IMR-90 (cell line): Measurements from ENCODE around the gene PRKAG3. TPM values are rescaled to one million over a fixed set of nuclear protein-coding genes. Genes with fewer than 3 reads are reported as not detected.

Experiments used
- ATAC-seq: fragments of 200-7000 bp; cut with Tn5 transposase; 2 replicates; pipeline ENCODE4 v1.9.1; 2020; ENCODE audit warnings: low read depth, mild to moderate bottlenecking, moderate library complexity
- BruUV-seq: library from RNA; stranded (reverse); fragments of 400-500 nt; replicated peaks from 2 replicates; lab custom pipeline; 2021; lab: Mats Ljungman, UMichigan
- CTCF ChIA-PET: fragments of 300-600 bp; formaldehyde crosslinking; extraction: SDS; loops from one replicate; lab custom pipeline; 2021; ENCODE audit warnings: antibody characterized with exemption; lab: Yijun Ruan, JAX
- POLR2A ChIA-PET: fragments of 300-600 bp; sonication (Branson Sonifier 250); formaldehyde crosslinking; loops from one replicate; lab custom pipeline; 2022; ENCODE audit warnings: antibody characterized with exemption; ENCODE audit not compliant: unreplicated experiment; lab: Charles Lee
- DNase-seq: peaks from one replicate; pipeline ENCODE4 v3.0.0; 2013
- H2AFZ ChIP-seq: replicated peaks from 2 replicates; pipeline ENCODE3; 2013; ENCODE audit warnings: low read length, mild to moderate bottlenecking; ENCODE audit not compliant: poor library complexity
- H2AK5ac ChIP-seq: 2 replicates; pipeline ENCODE4 v1.6.1; 2013; ENCODE audit warnings: low read depth, low read length, inconsistent platforms
- H2AK9ac ChIP-seq: replicated peaks from 2 replicates; pipeline ENCODE3; 2013; ENCODE audit warnings: mild to moderate bottlenecking, low read depth, low read length, moderate library complexity; ENCODE audit not compliant: poor library complexity
- H2BK120ac ChIP-seq: 2 replicates; pipeline ENCODE4 v1.6.1; 2013; ENCODE audit warnings: low read depth, low read length, inconsistent platforms
- H2BK15ac ChIP-seq: 3 replicates; pipeline ENCODE4 v1.6.1; 2013; ENCODE audit warnings: low read depth, low read length, inconsistent platforms
- H2BK20ac ChIP-seq: 2 replicates; pipeline ENCODE4 v1.6.1; 2013; ENCODE audit warnings: low read depth, mild to moderate bottlenecking, inconsistent platforms, low read length, moderate library complexity
- H2BK5ac ChIP-seq: 2 replicates; pipeline ENCODE4 v1.6.1; 2013; ENCODE audit warnings: mild to moderate bottlenecking, low read depth, low read length, inconsistent platforms; ENCODE audit not compliant: poor library complexity, severe bottlenecking
- H3K14ac ChIP-seq: replicated peaks from 2 replicates; pipeline ENCODE4 v1.6.1; 2013; ENCODE audit warnings: low read depth, low read length, inconsistent platforms
- H3K18ac ChIP-seq: 2 replicates; pipeline ENCODE4 v1.6.1; 2013; ENCODE audit warnings: low read depth, low read length, control low read depth
- H3K23ac ChIP-seq: 2 replicates; pipeline ENCODE4 v1.6.1; 2013; ENCODE audit warnings: low read depth, low read length, inconsistent platforms
- H3K27ac ChIP-seq: 2 replicates; pipeline ENCODE4 v1.5.1; 2013; ENCODE audit warnings: mild to moderate bottlenecking, control low read depth, low read length; ENCODE audit not compliant: insufficient read depth
- H3K27me3 ChIP-seq: 2 replicates; pipeline ENCODE4 v1.6.1; 2013; ENCODE audit warnings: low read length; ENCODE audit not compliant: control insufficient read depth, insufficient read depth
- H3K36me3 ChIP-seq: 2 replicates; pipeline ENCODE4 v1.6.1; 2013; ENCODE audit warnings: low read length, mixed read lengths; ENCODE audit not compliant: control insufficient read depth, insufficient read depth
- H3K4ac ChIP-seq: 2 replicates; pipeline ENCODE4 v1.6.1; 2013; ENCODE audit warnings: low read depth, low read length, inconsistent platforms
- H3K4me1 ChIP-seq: 2 replicates; pipeline ENCODE4 v1.6.1; 2013; ENCODE audit warnings: low read length, mixed read lengths; ENCODE audit not compliant: control insufficient read depth, insufficient read depth
- H3K4me2 ChIP-seq: 2 replicates; pipeline ENCODE4 v1.6.1; 2013; ENCODE audit warnings: low read depth, mild to moderate bottlenecking, control low read depth, low read length, moderate library complexity
- H3K4me3 ChIP-seq: 2 replicates; pipeline ENCODE4 v1.5.1; 2013; ENCODE audit warnings: low read depth, mild to moderate bottlenecking, control low read depth, low read length, moderate library complexity; ENCODE audit not compliant: insufficient read depth
- H3K56ac ChIP-seq: 2 replicates; pipeline ENCODE4 v1.6.1; 2013; ENCODE audit warnings: low read length, inconsistent platforms; ENCODE audit not compliant: insufficient read depth; ENCODE audit errors: extremely low read depth
- H3K79me1 ChIP-seq, 2 experiments: 2 replicates each; pipeline ENCODE4 v1.6.1; 2013; ENCODE audit warnings: low read length in 2 of 2, inconsistent platforms in 1 of 2, low read depth in 1 of 2
- H3K9ac ChIP-seq: 2 replicates; pipeline ENCODE4 v1.6.1; 2013; ENCODE audit warnings: low read depth, low read length, control low read depth
- H3K9me1 ChIP-seq: 2 replicates; pipeline ENCODE4 v1.6.1; 2013; ENCODE audit warnings: low read length, inconsistent platforms; ENCODE audit not compliant: insufficient read depth
- H3K9me3 ChIP-seq: 2 replicates; pipeline ENCODE4 v1.6.1; 2013; ENCODE audit warnings: low read length; ENCODE audit not compliant: control insufficient read depth, insufficient read depth
- H4K20me1 ChIP-seq: 2 replicates; pipeline ENCODE4 v1.6.1; 2013; ENCODE audit warnings: low read length, inconsistent platforms; ENCODE audit not compliant: insufficient read depth
- H4K5ac ChIP-seq: 2 replicates; pipeline ENCODE4 v1.6.1; 2013; ENCODE audit warnings: mild to moderate bottlenecking, low read depth, low read length, control low read depth
- H4K8ac ChIP-seq, 2 experiments: 2 replicates each; pipeline ENCODE4 v1.6.1; 2013; ENCODE audit warnings: low read depth in 2 of 2, low read length in 2 of 2, control low read depth in 1 of 2, inconsistent platforms in 1 of 2
- H4K91ac ChIP-seq: 2 replicates; pipeline ENCODE4 v1.6.1; 2013; ENCODE audit warnings: low read depth, low read length, inconsistent platforms; ENCODE audit not compliant: insufficient read depth
- BHLHE40 ChIP-seq: fragments of 150-350 bp; IDR thresholded peaks from 2 replicates; pipeline ENCODE4 v1.6.1; 2016; ENCODE audit warnings: mild to moderate bottlenecking, low read depth, low read length
- ELK1 ChIP-seq: fragments of 150-350 bp; IDR thresholded peaks from 2 replicates; pipeline ENCODE4 v1.6.1; 2016; ENCODE audit warnings: low read depth, mild to moderate bottlenecking, low read length, moderate library complexity, borderline replicate concordance
- MAFK ChIP-seq: IDR thresholded peaks from 2 replicates; pipeline ENCODE4 v1.6.1; 2012; ENCODE audit warnings: low read depth, low read length, improper control_type of control experiment
- MAZ ChIP-seq: IDR thresholded peaks from 2 replicates; pipeline ENCODE4 v1.6.1; 2012; ENCODE audit warnings: low read depth, mild to moderate bottlenecking, low read length, improper control_type of control experiment, moderate library complexity, borderline replicate concordance
- POLR2A ChIP-seq: IDR thresholded peaks from 2 replicates; pipeline ENCODE4 v1.6.1; 2012; ENCODE audit warnings: mild to moderate bottlenecking, low read depth, low read length
- RCOR1 ChIP-seq: IDR thresholded peaks from 2 replicates; pipeline ENCODE4 v1.6.1; 2012; ENCODE audit warnings: mild to moderate bottlenecking, low read length, improper control_type of control experiment; ENCODE audit not compliant: insufficient replicate concordance
- RFX5 ChIP-seq: IDR thresholded peaks from 2 replicates; pipeline ENCODE4 v1.8.0; 2012; ENCODE audit warnings: low read depth, mild to moderate bottlenecking, low read length, moderate library complexity
- USF2 ChIP-seq: fragments of 150-350 bp; IDR thresholded peaks from 2 replicates; pipeline ENCODE4 v1.6.1; 2017; ENCODE audit warnings: mild to moderate bottlenecking, antibody characterized with exemption, low read length, low read depth
- WGBS, 2 experiments: methylation state at CpG; one replicate each; pipeline versions ENCODE4 v1.1.5 to v1.1.7; 2013; ENCODE audit warnings: missing lambda C conversion rate in 2 of 2; ENCODE audit not compliant: insufficient read length in 1 of 2; ENCODE audit errors: extremely low coverage in 2 of 2; 5-methylcytosine and 5-hydroxymethylcytosine counted together
- dilution Hi-C: fragments of 300-500 bp; cut with HindIII; formaldehyde crosslinking; loops from one replicate; pipeline ENCODE4 v1.14.3; 2018; ENCODE audit warnings: low sequenced_read_pairs; ENCODE audit not compliant: unreplicated experiment
- in situ Hi-C: fragments of 300-500 bp; cut with MboI; formaldehyde crosslinking; loops from 3 replicates; pipeline ENCODE4 v1.14.3; 2019; ENCODE audit warnings: low sequenced_read_pairs, inconsistent platforms, mixed read lengths
- intact Hi-C: fragments of 100-400 bp; cut with micrococcal nuclease; formaldehyde crosslinking; loops from 2 replicates; pipeline ENCODE4 v1.10.0; 2022
- polyA plus RNA-seq, 3 experiments: library from polyadenylated mRNA; depleted of rRNA; stranded (reverse); fragments of >200 nt; gene quantifications; 2 replicates each; pipeline ENCODE4 v1.2.3, GENCODE V29; 2012; ENCODE audit warnings: low replicate concordance in 1 of 3
- total RNA-seq: library from RNA; depleted of rRNA; stranded (reverse); fragments of >200 nt; gene quantifications from 2 replicates; pipeline ENCODE4 v1.2.3, GENCODE V29; 2012

Gene PRKAG3
- total and polyA plus RNA-seq, 2 of the 4 experiments (the other 2 are of a cell fraction): not detected

DNA sequence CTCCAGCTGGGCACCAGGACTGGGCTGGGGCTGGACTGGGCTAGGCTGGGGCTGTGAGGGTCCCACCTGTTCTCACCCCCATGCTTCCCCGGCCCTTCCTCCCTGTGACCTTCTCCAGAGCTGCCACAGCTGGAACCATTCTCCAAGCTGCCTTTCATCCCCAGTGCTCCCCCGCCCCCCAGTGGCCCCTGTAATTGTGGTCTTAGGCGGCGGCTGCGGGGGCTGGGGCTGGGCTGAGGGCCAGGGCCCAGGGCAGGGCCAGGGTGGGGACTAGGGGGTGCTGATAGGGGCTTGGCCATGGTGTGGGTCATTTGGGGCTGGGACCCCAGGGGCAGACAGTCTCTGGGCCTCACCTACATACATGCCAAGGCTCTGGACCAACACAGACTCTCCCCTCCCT lies 46.3 kb upstream of the PRKAG3 start:
- Histone ChIP-seq H3K9ac (no peak overlapping the region), H2BK120ac (no peak overlapping the region), H4K91ac (no peak overlapping the region), H4K8ac (no peak overlapping the region), H4K5ac (no peak overlapping the region), H2AFZ (no peak overlapping the region), H2BK5ac (no peak overlapping the region), H3K18ac (no peak overlapping the region), H3K36me3 (no peaks in the 10 kb centered on the region), H2BK15ac (no peak overlapping the region), H2AK5ac (no peak overlapping the region), H3K4me2 (no peak overlapping the region), H3K27ac (no peak overlapping the region), H3K23ac (no peak overlapping the region), H3K4ac (no peak overlapping the region), H4K20me1 (no peaks in the 10 kb centered on the region), H3K79me1 (no peaks in the 10 kb centered on the region), H3K9me3 (peaks cover 1% of the 10 kb centered on the region; the same call in 1 of the 2 replicates), H3K4me1 (no peaks in the 10 kb centered on the region), H2BK20ac (no peak overlapping the region), H2AK9ac (no peak overlapping the region), H3K56ac (no peak overlapping the region), H3K9me1 (no peaks in the 10 kb centered on the region; the same call in 1 of the 2 replicates), H3K4me3 (no peak overlapping the region), H3K14ac (no peak overlapping the region), H3K27me3 (peaks cover 92% of the 10 kb centered on the region)
- BruUV-seq: no TSS peak
- in situ Hi-C loops: no loop called here
- WGBS, 2 experiments: no CpG with 5 or more reads among the region's 5 CpGs
- dilution Hi-C loops: no loop called here
- intact Hi-C loops: no loop called here
- TF ChIP-seq USF2 (no peak), BHLHE40 (no peak), RFX5 (no peak), ELK1 (no peak), MAZ (no peak), MAFK (no peak), RCOR1 (no peak), POLR2A (no peak)
- CTCF ChIA-PET: interaction anchor here (0.6 to 4.5 kb wide), 2 partner anchors 20 to 522 kb away, joined by 3 to 49 read pairs; no protein-coding TSS in a partner anchor
- ATAC-seq (no peak), DNase-seq (no peak)
- POLR2A ChIA-PET: no interaction called here
